IMR-90 (cell line): ENCODE data around the gene FOXO3. TPM values are rescaled to one million over a fixed set of nuclear protein-coding genes. Genes with fewer than 3 reads are reported as not detected.

Experiments used
- ATAC-seq: fragments of 200-7000 bp; cut with Tn5 transposase; 2 replicates; pipeline ENCODE4 v1.9.1; 2020; ENCODE audit warnings: low read depth, mild to moderate bottlenecking, moderate library complexity
- BruUV-seq: library from RNA; stranded (reverse); fragments of 400-500 nt; replicated peaks from 2 replicates; lab custom pipeline; 2021; lab: Mats Ljungman, UMichigan
- CTCF ChIA-PET: fragments of 300-600 bp; formaldehyde crosslinking; extraction: SDS; loops from one replicate; lab custom pipeline; 2021; ENCODE audit warnings: antibody characterized with exemption; lab: Yijun Ruan, JAX
- POLR2A ChIA-PET: fragments of 300-600 bp; sonication (Branson Sonifier 250); formaldehyde crosslinking; loops from one replicate; lab custom pipeline; 2022; ENCODE audit warnings: antibody characterized with exemption; ENCODE audit not compliant: unreplicated experiment; lab: Charles Lee
- DNase-seq: peaks from one replicate; pipeline ENCODE4 v3.0.0; 2013
- H2AFZ ChIP-seq: replicated peaks from 2 replicates; pipeline ENCODE3; 2013; ENCODE audit warnings: low read length, mild to moderate bottlenecking; ENCODE audit not compliant: poor library complexity
- H2AK5ac ChIP-seq: 2 replicates; pipeline ENCODE4 v1.6.1; 2013; ENCODE audit warnings: low read depth, low read length, inconsistent platforms
- H2AK9ac ChIP-seq: replicated peaks from 2 replicates; pipeline ENCODE3; 2013; ENCODE audit warnings: mild to moderate bottlenecking, low read depth, low read length, moderate library complexity; ENCODE audit not compliant: poor library complexity
- H2BK120ac ChIP-seq: 2 replicates; pipeline ENCODE4 v1.6.1; 2013; ENCODE audit warnings: low read depth, low read length, inconsistent platforms
- H2BK15ac ChIP-seq: 3 replicates; pipeline ENCODE4 v1.6.1; 2013; ENCODE audit warnings: low read depth, low read length, inconsistent platforms
- H2BK20ac ChIP-seq: 2 replicates; pipeline ENCODE4 v1.6.1; 2013; ENCODE audit warnings: low read depth, mild to moderate bottlenecking, inconsistent platforms, low read length, moderate library complexity
- H2BK5ac ChIP-seq: 2 replicates; pipeline ENCODE4 v1.6.1; 2013; ENCODE audit warnings: mild to moderate bottlenecking, low read depth, low read length, inconsistent platforms; ENCODE audit not compliant: poor library complexity, severe bottlenecking
- H3K14ac ChIP-seq: replicated peaks from 2 replicates; pipeline ENCODE4 v1.6.1; 2013; ENCODE audit warnings: low read depth, low read length, inconsistent platforms
- H3K18ac ChIP-seq: 2 replicates; pipeline ENCODE4 v1.6.1; 2013; ENCODE audit warnings: low read depth, low read length, control low read depth
- H3K23ac ChIP-seq: 2 replicates; pipeline ENCODE4 v1.6.1; 2013; ENCODE audit warnings: low read depth, low read length, inconsistent platforms
- H3K27ac ChIP-seq: 2 replicates; pipeline ENCODE4 v1.5.1; 2013; ENCODE audit warnings: mild to moderate bottlenecking, control low read depth, low read length; ENCODE audit not compliant: insufficient read depth
- H3K27me3 ChIP-seq: 2 replicates; pipeline ENCODE4 v1.6.1; 2013; ENCODE audit warnings: low read length; ENCODE audit not compliant: control insufficient read depth, insufficient read depth
- H3K36me3 ChIP-seq: 2 replicates; pipeline ENCODE4 v1.6.1; 2013; ENCODE audit warnings: low read length, mixed read lengths; ENCODE audit not compliant: control insufficient read depth, insufficient read depth
- H3K4ac ChIP-seq: 2 replicates; pipeline ENCODE4 v1.6.1; 2013; ENCODE audit warnings: low read depth, low read length, inconsistent platforms
- H3K4me1 ChIP-seq: 2 replicates; pipeline ENCODE4 v1.6.1; 2013; ENCODE audit warnings: low read length, mixed read lengths; ENCODE audit not compliant: control insufficient read depth, insufficient read depth
- H3K4me2 ChIP-seq: 2 replicates; pipeline ENCODE4 v1.6.1; 2013; ENCODE audit warnings: low read depth, mild to moderate bottlenecking, control low read depth, low read length, moderate library complexity
- H3K4me3 ChIP-seq: 2 replicates; pipeline ENCODE4 v1.5.1; 2013; ENCODE audit warnings: low read depth, mild to moderate bottlenecking, control low read depth, low read length, moderate library complexity; ENCODE audit not compliant: insufficient read depth
- H3K56ac ChIP-seq: 2 replicates; pipeline ENCODE4 v1.6.1; 2013; ENCODE audit warnings: low read length, inconsistent platforms; ENCODE audit not compliant: insufficient read depth; ENCODE audit errors: extremely low read depth
- H3K79me1 ChIP-seq, 2 experiments: 2 replicates each; pipeline ENCODE4 v1.6.1; 2013; ENCODE audit warnings: low read length in 2 of 2, inconsistent platforms in 1 of 2, low read depth in 1 of 2
- H3K9ac ChIP-seq: 2 replicates; pipeline ENCODE4 v1.6.1; 2013; ENCODE audit warnings: low read depth, low read length, control low read depth
- H3K9me1 ChIP-seq: 2 replicates; pipeline ENCODE4 v1.6.1; 2013; ENCODE audit warnings: low read length, inconsistent platforms; ENCODE audit not compliant: insufficient read depth
- H3K9me3 ChIP-seq: 2 replicates; pipeline ENCODE4 v1.6.1; 2013; ENCODE audit warnings: low read length; ENCODE audit not compliant: control insufficient read depth, insufficient read depth
- H4K20me1 ChIP-seq: 2 replicates; pipeline ENCODE4 v1.6.1; 2013; ENCODE audit warnings: low read length, inconsistent platforms; ENCODE audit not compliant: insufficient read depth
- H4K5ac ChIP-seq: 2 replicates; pipeline ENCODE4 v1.6.1; 2013; ENCODE audit warnings: mild to moderate bottlenecking, low read depth, low read length, control low read depth
- H4K8ac ChIP-seq, 2 experiments: 2 replicates each; pipeline ENCODE4 v1.6.1; 2013; ENCODE audit warnings: low read depth in 2 of 2, low read length in 2 of 2, control low read depth in 1 of 2, inconsistent platforms in 1 of 2
- H4K91ac ChIP-seq: 2 replicates; pipeline ENCODE4 v1.6.1; 2013; ENCODE audit warnings: low read depth, low read length, inconsistent platforms; ENCODE audit not compliant: insufficient read depth
- MAFK ChIP-seq: IDR thresholded peaks from 2 replicates; pipeline ENCODE4 v1.6.1; 2012; ENCODE audit warnings: low read depth, low read length, improper control_type of control experiment
- NFE2L2 ChIP-seq: fragments of 150-350 bp; IDR thresholded peaks from 2 replicates; pipeline ENCODE4 v1.6.1; 2016; ENCODE audit warnings: low read depth, mild to moderate bottlenecking, low read length
- POLR2A ChIP-seq: IDR thresholded peaks from 2 replicates; pipeline ENCODE4 v1.6.1; 2012; ENCODE audit warnings: mild to moderate bottlenecking, low read depth, low read length
- RCOR1 ChIP-seq: IDR thresholded peaks from 2 replicates; pipeline ENCODE4 v1.6.1; 2012; ENCODE audit warnings: mild to moderate bottlenecking, low read length, improper control_type of control experiment; ENCODE audit not compliant: insufficient replicate concordance
- WGBS, 2 experiments: methylation state at CpG; one replicate each; pipeline versions ENCODE4 v1.1.5 to v1.1.7; 2013; ENCODE audit warnings: missing lambda C conversion rate in 2 of 2; ENCODE audit not compliant: insufficient read length in 1 of 2; ENCODE audit errors: extremely low coverage in 2 of 2; 5-methylcytosine and 5-hydroxymethylcytosine counted together
- dilution Hi-C: fragments of 300-500 bp; cut with HindIII; formaldehyde crosslinking; loops from one replicate; pipeline ENCODE4 v1.14.3; 2018; ENCODE audit warnings: low sequenced_read_pairs; ENCODE audit not compliant: unreplicated experiment
- in situ Hi-C: fragments of 300-500 bp; cut with MboI; formaldehyde crosslinking; loops from 3 replicates; pipeline ENCODE4 v1.14.3; 2019; ENCODE audit warnings: low sequenced_read_pairs, inconsistent platforms, mixed read lengths
- intact Hi-C: fragments of 100-400 bp; cut with micrococcal nuclease; formaldehyde crosslinking; loops from 2 replicates; pipeline ENCODE4 v1.10.0; 2022
- polyA plus RNA-seq, 3 experiments: library from polyadenylated mRNA; depleted of rRNA; stranded (reverse); fragments of >200 nt; gene quantifications; 2 replicates each; pipeline ENCODE4 v1.2.3, GENCODE V29; 2012; ENCODE audit warnings: low replicate concordance in 1 of 3
- total RNA-seq: library from RNA; depleted of rRNA; stranded (reverse); fragments of >200 nt; gene quantifications from 2 replicates; pipeline ENCODE4 v1.2.3, GENCODE V29; 2012
- TF ChIP-seq, protein P1 (sequence below): fragments of 150-350 bp; IDR thresholded peaks from 2 replicates; pipeline ENCODE4 v1.6.1; 2017; ENCODE audit warnings: mild to moderate bottlenecking, antibody characterized with exemption, low read length, low read depth

The FOXO3 gene
- total and polyA plus RNA-seq, 2 of the 4 experiments (the other 2 are of a cell fraction) = 17.5 to 38.7 TPM

DNA sequence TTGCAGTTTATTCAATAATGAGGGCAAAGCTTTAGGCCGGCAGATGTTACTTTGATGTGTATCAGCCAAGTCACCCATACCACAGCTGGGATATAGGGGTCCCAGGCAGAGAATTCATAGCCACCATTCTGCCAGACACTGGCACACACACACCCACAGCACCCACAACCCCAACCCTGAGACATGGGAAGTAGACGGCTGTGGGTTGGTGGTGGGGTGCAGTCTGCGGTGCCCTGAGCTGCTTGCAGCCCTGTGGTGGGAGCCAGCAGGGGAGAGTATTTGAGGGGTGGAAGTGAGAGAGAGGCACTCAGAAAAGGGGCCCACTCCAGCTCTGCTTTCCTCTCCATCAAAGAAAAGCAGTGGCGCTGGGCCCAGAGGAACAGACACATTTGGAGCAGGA is 125.3 kb downstream of the FOXO3 start:
- Histone ChIP-seq H3K23ac (peak overlapping the region; percentile 46; the same call in 1 of the 2 replicates), H3K27ac (no peak overlapping the region), H3K4ac (no peak overlapping the region), H3K4me2 (no peak overlapping the region), H2AFZ (no peak overlapping the region), H2AK9ac (no peak overlapping the region), H2AK5ac (no peak overlapping the region), H3K4me1 (peaks cover 37% of the 10 kb centered on the region), H3K9me1 (peaks cover 27% of the 10 kb centered on the region), H3K9me3 (no peaks in the 10 kb centered on the region), H4K8ac (0 out of 4 replicates have a peak overlapping the region, but pooled peaks of 1 of the 2 experiments have one; percentile 12), H3K27me3 (no peaks in the 10 kb centered on the region), H3K14ac (peak overlapping the region; percentile 22; the same call in 1 of the 2 replicates), H2BK15ac (no peak overlapping the region), H2BK5ac (no peak overlapping the region), H2BK20ac (no peak overlapping the region), H4K5ac (no peak overlapping the region), H2BK120ac (no peak overlapping the region), H3K79me1 (peaks cover 30 to 70% of the 10 kb centered on the region in 2 experiments), H4K20me1 (peaks cover 5% of the 10 kb centered on the region; the same call in 1 of the 2 replicates), H3K4me3 (no peak overlapping the region), H3K56ac (no peak overlapping the region), H4K91ac (no peak overlapping the region), H3K36me3 (peaks cover 9% of the 10 kb centered on the region), H3K9ac (no peak overlapping the region), H3K18ac (no peak overlapping the region)
- ChIA-PET POLR2A (no interaction called here), CTCF (no interaction called here)
- dilution Hi-C loops = no loop called here
- TF ChIP-seq RCOR1 (no peak), NFE2L2 (no peak), POLR2A (no peak), MAFK (no peak)
- TF ChIP-seq, protein P1, sequence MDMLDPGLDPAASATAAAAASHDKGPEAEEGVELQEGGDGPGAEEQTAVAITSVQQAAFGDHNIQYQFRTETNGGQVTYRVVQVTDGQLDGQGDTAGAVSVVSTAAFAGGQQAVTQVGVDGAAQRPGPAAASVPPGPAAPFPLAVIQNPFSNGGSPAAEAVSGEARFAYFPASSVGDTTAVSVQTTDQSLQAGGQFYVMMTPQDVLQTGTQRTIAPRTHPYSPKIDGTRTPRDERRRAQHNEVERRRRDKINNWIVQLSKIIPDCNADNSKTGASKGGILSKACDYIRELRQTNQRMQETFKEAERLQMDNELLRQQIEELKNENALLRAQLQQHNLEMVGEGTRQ = no peak
- no peak for ATAC-seq
- no TSS peak for BruUV-seq
- DNase-seq = no peak
- in situ Hi-C loops = no loop called here
- intact Hi-C loops = no loop called here
- WGBS, 2 experiments = no CpG with 5 or more reads among the region's 4 CpGs
